GM19372 (cell line): Measurements from ENCODE around the gene METTL2B.
A peak's percentile ranks its signal among the peaks of the same experiment; 100 is the strongest.

Source experiments
- ATAC-seq: cut with Tn5 transposase; IDR thresholded peaks from one replicate; pipeline ENCODE4 v1.9.1; 2021; ENCODE audit warnings: mild to moderate bottlenecking, low read depth, moderate library complexity; ENCODE audit not compliant: unreplicated experiment

Gene METTL2B

DNA sequence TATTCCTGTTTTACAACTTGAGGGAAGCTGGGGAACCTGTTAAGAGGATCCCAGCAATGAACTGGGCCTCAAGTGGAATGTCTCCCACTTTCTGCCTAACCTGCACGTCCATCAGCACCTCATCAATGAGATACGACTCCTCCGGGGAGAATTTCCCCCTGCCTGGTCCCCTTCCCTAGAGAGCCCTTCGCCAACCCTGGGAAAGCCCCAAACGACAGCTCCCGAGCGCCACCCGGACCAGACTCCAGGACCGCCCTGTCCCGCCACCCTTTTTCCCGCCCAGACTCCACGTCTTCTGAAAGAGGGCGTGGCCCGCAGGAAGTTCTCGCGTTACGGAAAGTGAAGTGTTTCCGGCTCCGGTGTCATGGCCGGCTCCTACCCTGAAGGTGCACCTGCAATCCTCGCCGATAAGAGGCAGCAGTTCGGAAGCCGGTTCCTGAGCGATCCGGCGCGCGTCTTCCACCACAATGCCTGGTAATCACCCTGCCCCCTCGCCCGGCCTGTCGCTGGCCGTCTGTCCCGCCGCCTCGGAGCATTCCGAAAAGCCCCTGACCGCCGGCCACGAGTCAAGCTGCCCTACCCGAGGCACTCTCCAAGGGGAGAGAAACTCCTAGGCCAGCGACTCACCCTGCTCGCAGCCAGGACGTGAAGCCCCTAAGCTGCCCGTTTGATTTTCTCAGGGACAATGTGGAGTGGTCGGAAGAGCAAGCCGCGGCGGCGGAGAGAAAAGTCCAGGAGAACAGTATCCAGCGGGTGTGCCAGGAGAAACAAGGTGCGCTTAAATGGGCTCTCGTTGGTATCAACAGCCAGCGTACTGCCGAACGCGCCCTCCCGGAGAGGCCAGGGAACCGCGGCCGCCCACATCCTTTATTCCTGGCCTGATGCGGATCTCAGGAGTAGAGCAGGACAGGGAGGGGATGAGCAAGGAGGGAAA lies at the start of gene METTL2B:
Gene METTL2B (plus strand): TSS at position 347 of the 934 bp plus-strand sequence. CDS start 18 bp downstream, at position 365.
- peak; percentile 88 for ATAC-seq

- no peak for ATAC-seq
These were observed 49.2 kb upstream of the METTL2B start for GRCh38 chr7:128427289-128427891.

DNA sequence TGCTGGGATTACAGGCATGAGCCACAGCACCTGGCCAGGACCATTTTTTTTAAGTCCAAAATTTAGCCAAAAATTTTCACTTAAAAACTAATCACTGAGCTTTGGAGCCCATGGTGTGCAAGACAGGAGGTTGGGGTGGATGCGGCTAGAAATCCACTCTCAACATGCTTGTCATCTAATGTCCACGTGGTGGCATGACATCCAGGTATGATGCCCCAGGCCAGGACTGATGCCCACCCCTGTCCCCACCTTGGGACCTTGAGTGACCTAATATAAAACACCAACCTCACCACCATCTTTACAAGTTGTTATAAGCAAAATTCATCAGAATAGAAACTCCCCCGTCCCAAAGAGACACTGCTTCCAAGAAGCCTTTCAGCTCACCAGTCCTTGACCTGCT lies 46.3 kb upstream of the METTL2B start:
- ATAC-seq, result no peak

DNA sequence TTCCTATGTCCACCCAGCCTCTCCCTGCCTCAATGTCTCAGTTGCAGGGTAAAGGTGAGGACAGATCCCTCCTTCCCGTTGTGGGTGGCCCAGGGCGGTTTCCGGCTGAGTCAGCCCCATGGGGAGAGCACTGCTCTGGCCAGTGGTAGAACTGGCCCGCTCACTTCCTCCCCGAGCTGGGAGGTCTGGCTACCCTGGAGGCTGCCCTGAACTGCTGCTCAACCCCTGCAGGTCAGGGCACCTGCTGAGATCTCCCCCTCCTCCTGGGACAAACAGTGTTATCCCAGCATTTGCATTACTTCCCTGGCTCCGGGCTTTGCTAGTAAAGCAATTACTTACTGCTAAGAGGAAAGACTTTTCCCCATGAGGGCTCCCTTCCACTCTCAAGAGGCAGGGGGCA lies 45.3 kb upstream of the METTL2B start:
- ATAC-seq, result no peak

DNA sequence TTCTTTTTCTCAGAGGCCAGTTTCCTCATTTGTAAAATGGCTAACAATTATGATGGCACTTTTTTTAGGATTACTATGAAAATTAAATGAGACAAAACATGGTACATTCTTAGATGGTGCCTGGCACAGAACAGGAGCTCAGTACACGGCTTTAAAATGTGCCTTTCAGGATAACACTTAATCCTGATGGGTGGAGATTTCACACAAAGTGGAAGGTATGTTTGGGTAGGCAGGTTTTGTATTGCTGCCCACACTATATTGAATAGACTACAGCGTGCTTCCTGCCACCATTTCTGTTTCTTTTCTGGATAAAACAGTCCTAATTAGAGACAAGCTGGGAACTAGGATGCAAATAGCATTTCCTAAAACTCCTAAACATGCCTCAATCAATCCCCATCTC lies 44.8 kb upstream of the METTL2B start:
- no peak for ATAC-seq

- ATAC-seq, result no peak
These were observed 41.9 kb upstream of the METTL2B start for GRCh38 chr7:128434413-128435326.

GRCh38 chr7:128435327-128435686 lies 41.2 kb upstream of the METTL2B start:
- no peak for ATAC-seq

GRCh38 chr7:128437426-128438332 lies 38.9 kb upstream of the METTL2B start:
- ATAC-seq, result no peak

GRCh38 chr7:128442356-128442755 lies 34.2 kb upstream of the METTL2B start:
- ATAC-seq, result no peak

- no peak for ATAC-seq
These were observed 32.5 kb upstream of the METTL2B start for GRCh38 chr7:128443831-128444600.

DNA sequence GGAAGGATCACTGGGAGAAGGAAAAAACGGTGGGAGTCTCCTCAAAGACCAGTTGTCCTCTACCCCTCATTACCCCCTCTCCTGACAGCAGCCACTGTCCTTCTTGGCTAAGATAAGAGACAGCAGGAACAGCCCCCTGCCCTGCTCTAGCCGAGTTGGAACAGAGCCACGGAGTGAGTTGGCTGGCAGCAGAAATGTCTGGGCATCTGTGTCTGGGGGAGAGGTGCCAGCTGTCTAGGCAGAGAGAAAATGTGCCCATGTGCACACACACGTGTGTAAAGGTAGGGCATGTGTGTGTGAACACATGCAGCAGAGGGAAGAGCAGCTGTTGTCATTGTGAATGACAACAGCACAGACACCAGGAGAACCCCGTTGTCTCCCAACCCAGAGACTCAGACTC lies 30.2 kb upstream of the METTL2B start:
- no peak for ATAC-seq

- no peak for ATAC-seq
These were observed 28.5 kb upstream of the METTL2B start for GRCh38 chr7:128447941-128448564.

DNA sequence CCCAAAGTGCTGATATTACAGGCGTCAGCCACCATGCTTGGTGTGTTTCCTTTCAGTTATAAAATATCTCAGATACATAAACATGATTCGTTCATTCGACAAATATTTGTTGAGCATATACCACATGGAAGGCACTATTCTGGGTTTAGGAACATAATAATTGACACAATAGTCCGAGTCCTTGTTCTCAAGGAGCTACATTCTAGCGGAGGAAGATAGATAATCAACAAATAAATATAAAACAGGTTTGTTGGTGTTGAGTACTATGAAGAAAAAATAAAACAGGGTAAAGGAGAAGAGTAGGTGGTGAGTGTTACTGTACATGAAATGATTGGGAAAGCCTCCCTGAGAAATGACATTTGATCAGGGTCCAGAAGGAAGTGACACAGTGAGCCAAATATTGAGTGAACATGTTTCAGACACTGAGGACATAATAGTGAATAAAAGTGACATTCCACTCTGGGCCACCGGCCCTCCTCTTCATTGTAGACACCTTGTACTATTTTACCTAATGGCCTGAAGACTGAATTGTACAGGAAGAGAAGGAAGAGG lies 27.7 kb upstream of the METTL2B start:
- no peak for ATAC-seq

DNA sequence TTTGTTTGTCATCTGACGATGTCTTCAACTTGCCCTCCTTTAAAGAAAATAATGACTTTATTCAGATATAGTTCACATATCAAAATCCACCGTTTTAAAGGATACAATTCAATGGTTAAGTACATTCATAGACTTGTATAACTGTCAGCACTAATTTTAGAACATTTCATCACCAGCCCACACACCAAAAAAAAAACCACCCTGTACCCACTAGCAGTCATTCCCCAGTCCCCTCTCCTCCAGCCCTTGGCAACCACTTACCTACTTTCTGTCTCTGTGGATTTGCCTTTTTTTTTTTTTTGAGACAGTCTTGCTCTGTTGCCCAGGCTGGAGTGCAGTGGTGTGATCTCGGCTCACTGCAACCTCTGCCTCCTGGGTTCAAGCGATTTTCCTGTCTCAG lies 26.1 kb upstream of the METTL2B start:
- no peak for ATAC-seq

- no peak for ATAC-seq
These were observed 25.6 kb upstream of the METTL2B start for GRCh38 chr7:128450913-128451312.

DNA sequence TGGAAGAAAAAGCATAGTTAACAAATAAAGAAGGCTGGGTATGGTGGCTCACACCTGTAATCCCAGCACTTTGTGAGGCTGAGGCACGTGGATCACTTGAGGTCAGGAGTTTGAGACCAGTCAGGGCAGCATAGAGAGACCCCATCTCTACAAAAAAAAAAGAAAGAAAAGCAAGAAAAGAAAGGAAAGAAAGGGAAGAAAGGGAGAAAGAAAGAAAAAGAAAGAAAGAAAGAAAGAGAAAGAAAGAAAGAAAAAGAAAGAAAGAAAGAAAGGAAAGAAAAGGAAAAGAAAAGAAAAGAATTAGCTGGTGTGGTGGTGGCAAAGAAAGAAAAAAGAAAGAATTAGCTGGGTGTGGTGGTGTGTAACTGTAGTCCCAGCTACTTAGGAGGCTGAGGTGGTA lies 24.0 kb upstream of the METTL2B start:
- no peak for ATAC-seq

- ATAC-seq, result no peak
These were observed 22.4 kb upstream of the METTL2B start for GRCh38 chr7:128453836-128454804.
